Measurements from ENCODE around the gene DSCAM.

DNA sequence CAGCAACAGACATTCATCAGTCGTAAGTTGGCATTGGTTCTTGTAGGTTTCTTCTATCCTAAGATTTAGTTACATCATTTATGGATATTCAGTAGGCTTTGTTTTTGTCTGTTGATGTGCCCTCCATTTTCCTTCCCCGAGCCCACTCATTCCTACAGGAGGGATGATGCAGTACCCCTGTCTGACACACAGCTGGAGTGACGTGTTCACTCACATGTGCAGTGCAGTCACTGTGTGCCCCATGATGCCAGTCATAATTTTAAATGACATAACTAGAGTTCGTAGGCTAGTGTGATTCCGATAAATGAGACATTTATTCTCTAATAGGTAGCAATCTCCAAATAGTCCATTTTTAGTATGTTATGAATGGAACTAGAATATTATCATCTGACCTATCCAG is 438.4 kb downstream of the DSCAM start:
- TF ChIP-seq POLR2A (IDR thresholded peaks at IDR 0.05; ENCODE audit: low read depth, low read length) = no peak
- no peak for TF ChIP-seq POLR2AphosphoS5 (IDR thresholded peaks at IDR 0.05; ENCODE audit: low read depth, low read length)
- TF ChIP-seq TAF1 (IDR thresholded peaks at IDR 0.05; ENCODE audit: borderline replicate concordance, low read depth, low read length) = no peak
